ENCODE measurements around the gene CCDC89.

Gene CCDC89

DNA sequence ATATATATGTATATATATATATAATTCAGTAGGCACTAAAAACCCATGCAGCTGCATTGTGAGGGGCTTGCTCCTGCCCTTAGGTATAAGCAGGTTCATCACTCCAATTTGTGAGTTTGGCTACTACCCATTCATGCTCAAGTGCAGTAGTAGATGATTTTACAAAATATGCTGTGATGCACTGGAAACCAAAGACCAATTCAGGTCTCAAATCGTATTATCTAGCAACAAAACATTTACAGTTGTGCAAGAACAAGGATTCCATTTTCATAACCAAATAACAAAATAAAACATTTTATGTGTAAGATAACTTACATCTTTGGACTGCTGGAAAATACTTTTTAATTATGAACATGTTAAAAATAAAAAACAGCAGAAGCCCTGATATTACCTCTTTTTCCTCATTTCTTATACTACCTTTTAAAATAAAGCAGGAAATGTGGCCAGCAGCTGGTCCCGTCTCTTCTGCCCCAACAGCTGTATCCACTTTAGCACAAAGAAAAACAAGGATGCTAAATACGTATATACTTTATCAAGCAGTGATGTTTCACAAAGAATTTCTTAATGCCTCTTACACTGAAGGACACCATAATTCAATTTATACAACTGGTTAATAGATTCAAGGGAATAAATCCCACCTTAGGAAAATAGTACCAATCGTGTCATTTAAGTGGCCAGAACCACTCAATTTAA is 23.9 kb downstream of the CCDC89 start:
- TF ChIP-seq ZBTB7A (IDR thresholded peaks at IDR 0.05; ENCODE audit: low read depth): no peak
- TF ChIP-seq YY1 (IDR thresholded peaks at IDR 0.05; ENCODE audit: low read depth): no peak
- TF ChIP-seq CREB1 (IDR thresholded peaks at IDR 0.05; ENCODE audit: low read depth): no peak
- TF ChIP-seq FOXM1 (IDR thresholded peaks at IDR 0.05; ENCODE audit: borderline replicate concordance, low read depth): no peak
- no peak for TF ChIP-seq NFIC (IDR thresholded peaks at IDR 0.05)
- no peak for TF ChIP-seq TEAD4 (IDR thresholded peaks at IDR 0.05)
- TF ChIP-seq TCF12 (IDR thresholded peaks at IDR 0.05; ENCODE audit: low read depth): no peak
- TF ChIP-seq CEBPB (IDR thresholded peaks at IDR 0.05): no peak
- TF ChIP-seq EGR1 (IDR thresholded peaks at IDR 0.05): no peak
- TF ChIP-seq, protein P1, sequence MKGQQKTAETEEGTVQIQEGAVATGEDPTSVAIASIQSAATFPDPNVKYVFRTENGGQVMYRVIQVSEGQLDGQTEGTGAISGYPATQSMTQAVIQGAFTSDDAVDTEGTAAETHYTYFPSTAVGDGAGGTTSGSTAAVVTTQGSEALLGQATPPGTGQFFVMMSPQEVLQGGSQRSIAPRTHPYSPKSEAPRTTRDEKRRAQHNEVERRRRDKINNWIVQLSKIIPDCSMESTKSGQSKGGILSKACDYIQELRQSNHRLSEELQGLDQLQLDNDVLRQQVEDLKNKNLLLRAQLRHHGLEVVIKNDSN (IDR thresholded peaks at IDR 0.05): no peak
- TF ChIP-seq TAF1 (IDR thresholded peaks at IDR 0.05; ENCODE audit: low read depth): no peak
- no peak for TF ChIP-seq RAD21 (IDR thresholded peaks at IDR 0.05; ENCODE audit: low read depth)
- TF ChIP-seq, protein P2, sequence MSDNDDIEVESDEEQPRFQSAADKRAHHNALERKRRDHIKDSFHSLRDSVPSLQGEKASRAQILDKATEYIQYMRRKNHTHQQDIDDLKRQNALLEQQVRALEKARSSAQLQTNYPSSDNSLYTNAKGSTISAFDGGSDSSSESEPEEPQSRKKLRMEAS (IDR thresholded peaks at IDR 0.05): no peak
- TF ChIP-seq EP300 (IDR thresholded peaks at IDR 0.05; ENCODE audit: borderline replicate concordance): no peak
- TF ChIP-seq, protein P3, sequence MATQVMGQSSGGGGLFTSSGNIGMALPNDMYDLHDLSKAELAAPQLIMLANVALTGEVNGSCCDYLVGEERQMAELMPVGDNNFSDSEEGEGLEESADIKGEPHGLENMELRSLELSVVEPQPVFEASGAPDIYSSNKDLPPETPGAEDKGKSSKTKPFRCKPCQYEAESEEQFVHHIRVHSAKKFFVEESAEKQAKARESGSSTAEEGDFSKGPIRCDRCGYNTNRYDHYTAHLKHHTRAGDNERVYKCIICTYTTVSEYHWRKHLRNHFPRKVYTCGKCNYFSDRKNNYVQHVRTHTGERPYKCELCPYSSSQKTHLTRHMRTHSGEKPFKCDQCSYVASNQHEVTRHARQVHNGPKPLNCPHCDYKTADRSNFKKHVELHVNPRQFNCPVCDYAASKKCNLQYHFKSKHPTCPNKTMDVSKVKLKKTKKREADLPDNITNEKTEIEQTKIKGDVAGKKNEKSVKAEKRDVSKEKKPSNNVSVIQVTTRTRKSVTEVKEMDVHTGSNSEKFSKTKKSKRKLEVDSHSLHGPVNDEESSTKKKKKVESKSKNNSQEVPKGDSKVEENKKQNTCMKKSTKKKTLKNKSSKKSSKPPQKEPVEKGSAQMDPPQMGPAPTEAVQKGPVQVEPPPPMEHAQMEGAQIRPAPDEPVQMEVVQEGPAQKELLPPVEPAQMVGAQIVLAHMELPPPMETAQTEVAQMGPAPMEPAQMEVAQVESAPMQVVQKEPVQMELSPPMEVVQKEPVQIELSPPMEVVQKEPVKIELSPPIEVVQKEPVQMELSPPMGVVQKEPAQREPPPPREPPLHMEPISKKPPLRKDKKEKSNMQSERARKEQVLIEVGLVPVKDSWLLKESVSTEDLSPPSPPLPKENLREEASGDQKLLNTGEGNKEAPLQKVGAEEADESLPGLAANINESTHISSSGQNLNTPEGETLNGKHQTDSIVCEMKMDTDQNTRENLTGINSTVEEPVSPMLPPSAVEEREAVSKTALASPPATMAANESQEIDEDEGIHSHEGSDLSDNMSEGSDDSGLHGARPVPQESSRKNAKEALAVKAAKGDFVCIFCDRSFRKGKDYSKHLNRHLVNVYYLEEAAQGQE (IDR thresholded peaks at IDR 0.05; ENCODE audit: low read depth): no peak

DNA sequence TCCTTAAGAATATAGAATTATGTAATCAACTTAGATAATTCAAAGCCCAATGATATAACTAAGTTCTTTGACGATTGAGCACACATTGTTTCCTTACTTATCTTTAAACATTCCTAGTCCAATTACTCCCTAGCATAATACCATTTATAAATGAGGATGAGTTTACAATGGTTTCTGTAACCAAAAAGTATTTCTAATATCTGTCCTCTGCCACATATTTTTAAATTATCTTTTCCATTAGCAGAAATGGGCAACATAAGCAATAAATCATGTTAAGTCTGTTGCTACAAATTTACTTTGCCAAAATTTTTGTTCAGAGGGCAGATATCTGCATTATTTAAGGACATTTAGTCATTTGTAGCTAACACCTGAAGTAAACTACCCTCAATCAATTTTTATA is 27.8 kb downstream of the CCDC89 start:
- TF ChIP-seq, protein P1 (IDR thresholded peaks at IDR 0.05): no peak
- TF ChIP-seq NFIC (IDR thresholded peaks at IDR 0.05): no peak
- TF ChIP-seq, protein P3 (IDR thresholded peaks at IDR 0.05; ENCODE audit: low read depth): no peak
- TF ChIP-seq TAF1 (IDR thresholded peaks at IDR 0.05; ENCODE audit: low read depth): no peak
- no peak for TF ChIP-seq EGR1 (IDR thresholded peaks at IDR 0.05)

DNA sequence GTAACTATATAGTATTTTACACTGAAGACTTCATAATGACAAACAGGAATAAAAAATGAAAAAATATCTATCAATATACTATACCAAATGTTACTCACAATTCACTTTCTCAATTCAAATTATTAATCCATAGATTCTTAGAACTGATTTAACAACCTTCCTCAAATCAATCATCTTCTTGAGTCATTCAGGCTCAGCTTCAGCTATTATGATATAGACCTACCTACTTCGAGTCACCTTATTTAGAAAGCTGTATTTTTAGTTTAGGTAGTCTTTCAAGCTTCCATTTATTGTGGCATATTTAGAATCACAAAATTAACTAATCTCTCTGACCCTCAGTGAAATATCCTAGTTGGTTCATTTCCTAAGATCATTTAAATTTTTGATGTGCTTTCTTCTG is 29.2 kb downstream of the CCDC89 start:
- TF ChIP-seq EP300 (IDR thresholded peaks at IDR 0.05; ENCODE audit: borderline replicate concordance): no peak

DNA sequence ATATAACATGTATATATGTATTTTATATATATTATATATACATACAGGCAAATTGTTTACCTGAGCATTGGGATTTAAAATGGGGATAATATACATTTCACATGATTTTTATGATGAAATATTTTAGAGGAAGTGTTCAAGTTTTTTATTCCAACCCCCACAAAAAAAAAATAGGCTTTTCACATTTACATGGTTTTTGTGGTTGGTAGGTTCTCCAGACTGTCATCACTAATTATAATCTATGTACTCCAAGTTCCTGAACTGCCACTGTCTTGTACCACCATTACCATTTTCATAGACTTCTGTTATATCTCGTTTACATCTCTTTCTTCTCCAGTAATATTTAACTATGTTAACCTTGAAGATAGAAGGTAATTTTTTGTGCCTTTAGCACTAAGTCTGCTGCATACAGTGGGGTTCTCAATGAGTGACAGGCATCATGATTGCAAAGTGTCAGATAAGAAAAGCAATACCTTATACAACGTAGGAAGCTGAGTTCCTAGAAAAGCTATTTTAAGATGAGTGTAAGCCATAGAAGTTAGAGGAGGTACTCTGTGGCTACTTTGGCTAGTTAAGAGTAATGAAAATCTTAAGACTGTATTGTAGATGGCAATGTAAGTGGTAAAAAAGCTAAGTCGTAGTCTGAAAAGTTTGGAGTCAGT is 33.1 kb downstream of the CCDC89 start:
- TF ChIP-seq CEBPB (IDR thresholded peaks at IDR 0.05): no peak
- TF ChIP-seq EGR1 (IDR thresholded peaks at IDR 0.05): no peak
- TF ChIP-seq CREB1 (IDR thresholded peaks at IDR 0.05; ENCODE audit: low read depth): no peak
- no peak for TF ChIP-seq RAD21 (IDR thresholded peaks at IDR 0.05; ENCODE audit: low read depth)
- TF ChIP-seq ZBTB7A (IDR thresholded peaks at IDR 0.05; ENCODE audit: low read depth): no peak
- no peak for TF ChIP-seq TEAD4 (IDR thresholded peaks at IDR 0.05)
- TF ChIP-seq, protein P1 (IDR thresholded peaks at IDR 0.05): no peak
- TF ChIP-seq, protein P2 (IDR thresholded peaks at IDR 0.05): no peak
- no peak for TF ChIP-seq EP300 (IDR thresholded peaks at IDR 0.05; ENCODE audit: borderline replicate concordance)
- no peak for TF ChIP-seq YY1 (IDR thresholded peaks at IDR 0.05; ENCODE audit: low read depth)

DNA sequence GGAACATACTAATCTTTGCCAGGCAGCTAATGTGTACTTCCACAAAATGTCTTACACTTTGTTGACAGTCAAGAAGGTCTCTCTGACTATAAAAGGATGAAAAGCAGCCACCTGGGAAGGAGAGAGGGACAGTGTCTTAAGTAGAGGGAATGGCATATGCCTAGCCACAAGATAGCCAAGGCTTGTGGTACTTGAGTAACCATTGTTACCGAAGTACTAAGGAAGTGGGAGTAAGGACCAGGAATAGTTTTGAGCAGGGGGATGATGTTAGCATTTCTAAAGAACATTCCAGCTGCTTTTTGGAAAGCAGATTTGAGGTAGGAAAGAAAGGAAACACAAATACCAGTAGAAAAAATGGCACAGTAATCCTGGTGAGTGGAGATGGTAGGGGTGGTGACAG is 34.9 kb downstream of the CCDC89 start:
- TF ChIP-seq, protein P1 (IDR thresholded peaks at IDR 0.05): no peak
- TF ChIP-seq RAD21 (IDR thresholded peaks at IDR 0.05; ENCODE audit: low read depth) (no peak), ZBTB7A (IDR thresholded peaks at IDR 0.05; ENCODE audit: low read depth) (no peak), EGR1 (IDR thresholded peaks at IDR 0.05) (no peak), FOXM1 (IDR thresholded peaks at IDR 0.05; ENCODE audit: borderline replicate concordance, low read depth) (no peak), CEBPB (IDR thresholded peaks at IDR 0.05) (no peak), EP300 (IDR thresholded peaks at IDR 0.05; ENCODE audit: borderline replicate concordance) (no peak), YY1 (IDR thresholded peaks at IDR 0.05; ENCODE audit: low read depth) (no peak), TEAD4 (IDR thresholded peaks at IDR 0.05) (no peak), CREB1 (IDR thresholded peaks at IDR 0.05; ENCODE audit: low read depth) (no peak), TAF1 (IDR thresholded peaks at IDR 0.05; ENCODE audit: low read depth) (no peak), NFIC (IDR thresholded peaks at IDR 0.05) (no peak), TCF12 (IDR thresholded peaks at IDR 0.05; ENCODE audit: low read depth) (no peak)
- TF ChIP-seq, protein P3 (IDR thresholded peaks at IDR 0.05; ENCODE audit: low read depth): no peak
- TF ChIP-seq, protein P2 (IDR thresholded peaks at IDR 0.05): no peak
